RWPE2 (cell line): ENCODE results near the gene MORF4L2.
"Not testable (repeated sequence)": the region's sequence is repeated elsewhere in the genome, so short reads cannot be mapped to it uniquely, and the experiment has no call there.

ENCODE experiments used
- ATAC-seq: fragments of 200-7000 bp; cut with Tn5 transposase; 3 replicates; pipeline ENCODE4 v1.9.1; 2021; ENCODE audit warnings: low read depth
- DNase-seq: peaks from one replicate; pipeline ENCODE4 v3.0.0-alpha.2; 2020; ENCODE audit warnings: low spot score
- H3K27ac ChIP-seq: fragments of 450-650 bp; 2 replicates; pipeline ENCODE4 v1.5.1; 2017; ENCODE audit warnings: mild to moderate bottlenecking; ENCODE audit not compliant: poor library complexity, severe bottlenecking
- H3K27me3 ChIP-seq: fragments of 250-450 bp; sonication (Bioruptor Pico); 2 replicates; pipeline ENCODE4 v1.5.1; 2021; ENCODE audit warnings: mild to moderate bottlenecking, moderate library complexity; ENCODE audit not compliant: insufficient read depth, poor library complexity, severe bottlenecking
- H3K36me3 ChIP-seq: fragments of 250-450 bp; sonication (Bioruptor Pico); 2 replicates; pipeline ENCODE4 v1.5.1; 2020; ENCODE audit warnings: low read depth, mild to moderate bottlenecking, moderate library complexity
- H3K4me1 ChIP-seq: fragments of 250-450 bp; sonication (Bioruptor Pico); 2 replicates; pipeline ENCODE4 v1.5.1; 2021; ENCODE audit warnings: mild to moderate bottlenecking, moderate library complexity; ENCODE audit not compliant: insufficient read depth, poor library complexity, severe bottlenecking
- H3K4me3 ChIP-seq: fragments of 250-450 bp; sonication (Bioruptor Pico); 2 replicates; pipeline ENCODE4 v1.5.1; 2021; ENCODE audit warnings: mild to moderate bottlenecking, moderate library complexity; ENCODE audit not compliant: severe bottlenecking
- H3K9me3 ChIP-seq: fragments of 250-450 bp; sonication (Bioruptor Pico); 2 replicates; pipeline ENCODE4 v1.5.1; 2021; ENCODE audit warnings: mild to moderate bottlenecking, moderate library complexity; ENCODE audit not compliant: severe bottlenecking
- TF ChIP-seq, protein P1 (sequence below): fragments of 450-650 bp; IDR thresholded peaks from one replicate; pipeline ENCODE4 v1.5.1; 2017; ENCODE audit warnings: mild to moderate bottlenecking, moderate library complexity; ENCODE audit not compliant: poor library complexity, severe bottlenecking

MORF4L2 gene

DNA sequence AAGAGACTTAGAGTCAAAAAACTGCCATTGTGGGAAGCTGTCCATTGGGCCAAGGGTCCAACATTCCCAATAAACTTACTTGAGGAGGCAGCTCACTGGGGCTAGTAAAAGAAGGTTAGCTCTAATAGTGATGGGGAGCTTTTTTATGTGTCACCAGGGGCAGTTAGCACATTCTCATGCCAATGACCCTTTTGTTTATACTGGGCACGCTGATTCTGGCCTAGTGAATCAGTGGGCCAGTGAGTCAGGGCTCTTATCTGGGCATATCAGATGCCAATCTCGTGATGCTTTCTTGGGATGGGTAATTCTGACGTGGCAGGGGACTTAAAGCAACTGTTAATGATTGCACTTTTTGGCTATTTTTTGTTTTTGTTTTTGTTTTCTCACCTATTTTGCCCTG is 29.9 kb downstream of the MORF4L2 start:
- TF ChIP-seq, protein P1, sequence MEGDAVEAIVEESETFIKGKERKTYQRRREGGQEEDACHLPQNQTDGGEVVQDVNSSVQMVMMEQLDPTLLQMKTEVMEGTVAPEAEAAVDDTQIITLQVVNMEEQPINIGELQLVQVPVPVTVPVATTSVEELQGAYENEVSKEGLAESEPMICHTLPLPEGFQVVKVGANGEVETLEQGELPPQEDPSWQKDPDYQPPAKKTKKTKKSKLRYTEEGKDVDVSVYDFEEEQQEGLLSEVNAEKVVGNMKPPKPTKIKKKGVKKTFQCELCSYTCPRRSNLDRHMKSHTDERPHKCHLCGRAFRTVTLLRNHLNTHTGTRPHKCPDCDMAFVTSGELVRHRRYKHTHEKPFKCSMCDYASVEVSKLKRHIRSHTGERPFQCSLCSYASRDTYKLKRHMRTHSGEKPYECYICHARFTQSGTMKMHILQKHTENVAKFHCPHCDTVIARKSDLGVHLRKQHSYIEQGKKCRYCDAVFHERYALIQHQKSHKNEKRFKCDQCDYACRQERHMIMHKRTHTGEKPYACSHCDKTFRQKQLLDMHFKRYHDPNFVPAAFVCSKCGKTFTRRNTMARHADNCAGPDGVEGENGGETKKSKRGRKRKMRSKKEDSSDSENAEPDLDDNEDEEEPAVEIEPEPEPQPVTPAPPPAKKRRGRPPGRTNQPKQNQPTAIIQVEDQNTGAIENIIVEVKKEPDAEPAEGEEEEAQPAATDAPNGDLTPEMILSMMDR = no peak
- peak overlapping the region; percentile 66 for H3K27ac ChIP-seq

DNA sequence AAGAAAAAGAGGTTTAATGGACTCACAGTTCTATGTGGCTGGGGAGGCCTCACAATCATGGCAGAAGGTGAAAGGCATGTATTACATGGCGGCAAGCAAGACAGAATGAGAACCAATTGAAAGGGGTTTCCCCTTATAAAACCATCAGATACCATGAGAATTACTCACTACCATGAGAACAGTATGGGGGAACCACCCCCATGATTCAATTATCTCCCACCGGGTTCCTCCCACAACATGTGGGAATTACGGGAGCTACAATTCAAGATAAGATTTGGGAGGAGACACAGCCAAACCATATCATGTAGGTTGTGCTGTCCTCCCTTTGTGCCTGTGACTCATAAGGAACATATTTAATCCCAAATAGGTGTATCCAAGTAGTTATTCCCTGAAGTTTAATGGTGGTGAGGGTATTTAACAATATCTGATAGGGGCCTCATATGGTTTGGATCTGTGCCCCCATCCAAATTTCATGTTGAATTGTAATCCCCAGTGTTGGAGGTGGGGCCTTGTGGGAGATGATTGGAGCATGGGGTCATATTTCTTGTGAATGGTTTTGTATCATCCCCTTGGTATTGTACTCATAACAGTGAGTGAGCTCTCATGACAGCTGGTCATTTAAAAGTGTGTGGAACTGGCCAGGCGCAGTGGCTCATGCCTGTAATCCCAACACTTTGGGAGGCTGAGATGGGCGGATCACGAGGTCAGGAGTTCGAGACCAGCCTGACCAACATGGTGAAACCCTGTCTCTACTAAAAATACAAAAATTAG is 31.1 kb downstream of the MORF4L2 start:
- not testable (repeated sequence) for DNase-seq, H3K36me3 ChIP-seq, H3K4me3 ChIP-seq, H3K27me3 ChIP-seq, ATAC-seq, H3K9me3 ChIP-seq
- Histone ChIP-seq H3K27ac (peak overlapping the region; percentile 66), H3K4me1 (peaks cover 17% of the 10 kb centered on the region)

More for the DNA sequence above, 29.9 kb downstream of the MORF4L2 start:
- Histone ChIP-seq H3K36me3 (no peaks in the 10 kb centered on the region), H3K9me3 (no peaks in the 10 kb centered on the region), H3K27me3 (no peaks in the 10 kb centered on the region), H3K4me1 (peaks cover 17% of the 10 kb centered on the region), H3K4me3 (no peak overlapping the region)
- DNase-seq (peak; percentile 71), ATAC-seq (peak; percentile 94)

DNA sequence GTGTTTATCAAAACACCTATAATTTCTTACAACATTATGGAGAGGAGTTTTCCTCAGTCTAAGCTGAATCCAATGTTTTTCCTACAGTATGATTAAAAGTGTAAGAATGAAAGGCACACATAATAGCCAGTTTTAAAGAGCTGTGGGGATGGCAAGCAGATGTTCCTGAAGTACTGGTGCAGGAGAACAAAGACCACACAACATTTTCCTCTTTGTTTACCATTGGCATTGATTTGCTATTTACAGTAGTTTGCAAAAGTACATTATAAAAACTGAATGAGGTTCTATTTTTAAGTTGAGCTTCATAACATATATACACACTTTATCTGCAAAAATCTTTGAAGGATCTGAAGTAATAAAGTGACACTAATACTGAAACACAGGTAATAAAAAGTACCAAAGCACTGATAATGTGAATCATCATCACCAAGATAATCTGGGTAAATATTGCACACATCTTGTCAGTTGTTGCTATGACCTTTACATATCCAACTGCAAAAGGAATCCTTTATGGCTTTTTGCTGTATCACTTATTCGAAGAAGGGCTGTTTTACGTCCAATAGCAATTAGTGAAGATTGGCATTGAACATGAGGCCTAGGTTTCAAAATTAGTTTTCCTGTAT is 35.2 kb downstream of the MORF4L2 start:
- TF ChIP-seq, protein P1 = no peak
- Histone ChIP-seq H3K36me3 (no peaks in the 10 kb centered on the region), H3K27ac (no peak overlapping the region), H3K27me3 (no peaks in the 10 kb centered on the region), H3K4me3 (no peak overlapping the region), H3K4me1 (peaks cover 5% of the 10 kb centered on the region), H3K9me3 (no peaks in the 10 kb centered on the region)
- ATAC-seq = no peak
- DNase-seq = no peak

DNA sequence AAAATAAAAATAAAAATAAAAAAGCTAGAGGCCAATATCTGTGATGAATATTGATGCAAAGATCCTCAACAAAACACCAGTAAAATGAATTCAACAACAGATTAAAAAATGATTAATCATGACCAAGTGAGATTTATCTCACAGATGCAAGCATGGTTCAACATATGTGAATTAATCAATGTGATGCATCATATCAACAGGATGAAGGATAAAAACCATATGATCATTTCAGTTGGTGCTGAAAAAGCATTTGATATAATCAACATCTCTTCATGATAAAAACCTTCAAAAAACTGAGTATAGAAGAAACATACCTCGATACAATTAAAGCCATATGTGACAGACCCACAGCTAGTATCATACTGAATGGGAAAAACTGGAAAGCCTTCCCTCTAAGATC is 38.9 kb downstream of the MORF4L2 start:
- TF ChIP-seq, protein P1 = no peak
- ATAC-seq = no peak
- no peak overlapping the region for H3K4me3 ChIP-seq
- no peaks in the 10 kb centered on the region for H3K27me3 ChIP-seq
- H3K4me1 ChIP-seq = no peaks in the 10 kb centered on the region
- no peaks in the 10 kb centered on the region for H3K9me3 ChIP-seq
- no peaks in the 10 kb centered on the region for H3K36me3 ChIP-seq
- no peak overlapping the region for H3K27ac ChIP-seq
- no peak for DNase-seq

DNA sequence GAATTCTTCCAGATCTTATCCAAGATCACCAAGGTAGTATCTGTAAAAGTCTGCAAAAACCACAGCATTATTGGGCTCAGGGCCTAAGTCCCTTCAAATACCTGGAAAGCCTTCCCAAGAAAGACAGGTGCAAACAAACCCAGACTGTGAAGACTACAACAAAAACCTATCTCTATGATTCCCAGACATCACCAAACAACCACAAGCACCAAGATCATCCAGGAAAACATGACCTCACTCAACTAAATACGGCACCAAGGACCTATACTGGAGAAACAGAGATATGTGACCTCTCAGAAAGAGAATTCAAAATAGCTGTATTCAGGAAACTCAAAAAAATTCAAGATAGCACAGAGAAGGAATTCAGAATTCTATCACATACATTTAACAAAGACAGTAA is 42.4 kb downstream of the MORF4L2 start:
- H3K4me3 ChIP-seq = no peak overlapping the region
- TF ChIP-seq, protein P1 = no peak
- H3K27ac ChIP-seq = no peak overlapping the region
- ATAC-seq = no peak
- no peaks in the 10 kb centered on the region for H3K9me3 ChIP-seq
- DNase-seq = no peak
- no peaks in the 10 kb centered on the region for H3K27me3 ChIP-seq
- H3K36me3 ChIP-seq = no peaks in the 10 kb centered on the region
- H3K4me1 ChIP-seq = peaks cover 4% of the 10 kb centered on the region
